GM18951 (cell line): ENCODE results near the gene TMCO2.

Experiments used
- POLR2A ChIP-seq: IDR thresholded peaks from 4 replicates; pipeline ENCODE4 v1.6.1; 2011; ENCODE audit warnings: mild to moderate bottlenecking; ENCODE audit not compliant: insufficient read length, insufficient read depth; ENCODE audit errors: extremely low read depth
- in situ Hi-C: fragments of 300-500 bp; cut with MboI; formaldehyde crosslinking; loops from one replicate; pipeline ENCODE4 v1.12.0; 2022; ENCODE audit warnings: low sequenced_read_pairs, mixed read lengths, inconsistent platforms; ENCODE audit not compliant: unreplicated experiment

The TMCO2 gene

GRCh38 chr1:40244138-40244744 lies 3.5 kb upstream of the TMCO2 start:
- TF ChIP-seq POLR2A = no peak
- in situ Hi-C loops = no loop called here

DNA sequence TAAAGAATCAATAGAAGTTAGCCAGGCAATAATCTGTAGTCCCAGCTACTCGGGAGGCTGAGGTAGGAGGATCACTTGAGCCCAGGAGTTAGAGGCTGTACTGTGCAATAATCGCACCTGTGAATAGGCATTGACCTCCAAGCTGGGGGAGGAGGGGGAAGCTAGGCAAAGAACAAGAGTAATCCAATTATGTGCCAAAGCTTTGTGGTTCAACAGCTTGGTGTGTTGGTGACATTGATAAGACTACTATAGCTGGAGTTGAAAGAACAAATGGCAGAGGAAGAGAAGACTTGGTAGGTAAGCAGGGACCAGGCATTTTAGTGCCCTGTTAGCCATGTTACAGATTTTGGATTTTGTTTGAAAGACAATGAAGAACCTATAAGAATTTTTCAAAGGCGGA lies 2.1 kb upstream of the TMCO2 start:
- TF ChIP-seq POLR2A = no peak
- in situ Hi-C loops = no loop called here

DNA sequence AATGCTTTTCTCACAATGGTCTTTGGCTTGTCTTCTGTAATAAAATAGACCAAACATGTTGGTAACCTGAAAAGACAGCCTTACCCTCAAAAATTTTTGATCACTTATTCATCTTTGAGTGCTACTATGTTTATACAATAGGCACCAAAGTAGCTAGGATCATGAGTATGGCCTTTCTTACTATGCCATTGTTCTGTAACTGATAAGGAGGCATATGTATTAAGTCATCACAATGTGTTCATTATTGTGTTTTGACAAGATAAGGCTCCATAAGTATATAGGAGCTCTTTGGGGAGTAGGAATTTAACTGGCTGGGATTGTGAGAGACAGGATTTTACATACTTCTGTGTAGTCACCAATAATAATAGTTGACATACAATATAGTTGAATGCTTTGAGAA lies 675 bp downstream of the TMCO2 start:
- TF ChIP-seq POLR2A = no peak

GRCh38 chr1:40251456-40251855 lies 3.7 kb downstream of the TMCO2 start:
- TF ChIP-seq POLR2A = no peak
- in situ Hi-C loops = no loop called here

More for the DNA sequence above, 675 bp downstream of the TMCO2 start:
- in situ Hi-C loops = no loop called here

- in situ Hi-C loops = no loop called here
Measured at GRCh38 chr1:40252601-40253000, 4.9 kb downstream of the TMCO2 start.

DNA sequence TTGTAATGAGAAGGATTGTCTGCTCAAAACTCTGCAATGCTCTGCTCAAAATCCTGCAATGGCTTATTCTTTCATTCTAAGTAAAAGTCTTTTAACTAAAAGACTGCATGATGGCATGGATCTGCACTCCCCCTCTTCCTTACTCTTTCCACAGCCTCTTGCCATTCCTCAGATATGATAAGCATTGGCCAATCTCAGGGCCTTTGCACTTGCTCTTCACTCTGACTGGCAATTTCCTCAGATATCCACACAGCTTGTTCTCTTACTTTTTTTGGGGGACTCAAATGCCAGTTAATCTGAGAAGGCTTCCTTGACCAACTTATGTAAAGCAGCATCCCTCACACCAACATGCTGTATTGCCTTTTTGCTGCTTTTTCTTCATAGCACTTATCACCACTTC lies 7.5 kb downstream of the TMCO2 start:
- in situ Hi-C loops = no loop called here
- no peak for TF ChIP-seq POLR2A

More at GRCh38 chr1:40252601-40253000, 4.9 kb downstream of the TMCO2 start:
- no peak for TF ChIP-seq POLR2A

GRCh38 chr1:40256401-40257084 lies 8.8 kb downstream of the TMCO2 start:
- TF ChIP-seq POLR2A = no peak
- in situ Hi-C loops = no loop called here

DNA sequence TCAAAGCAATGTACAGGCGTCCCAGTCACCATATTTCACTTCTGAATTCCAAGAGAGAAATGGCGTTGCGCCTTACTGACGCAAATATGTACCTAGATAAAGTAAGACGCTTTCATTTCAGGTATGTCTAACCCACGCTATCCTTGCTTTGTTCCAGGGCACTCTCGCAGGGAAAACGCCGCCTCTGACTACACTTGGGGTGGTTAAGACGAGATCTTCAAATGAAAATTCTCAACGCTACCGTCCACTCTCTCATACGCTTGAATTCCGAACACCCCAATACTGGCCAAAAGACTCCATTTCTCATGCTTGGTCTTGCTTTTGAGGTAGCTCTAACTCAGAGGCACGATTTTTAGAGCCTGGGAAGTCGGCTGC lies 9.6 kb downstream of the TMCO2 start:
- in situ Hi-C loops = no loop called here
- TF ChIP-seq POLR2A = no peak

DNA sequence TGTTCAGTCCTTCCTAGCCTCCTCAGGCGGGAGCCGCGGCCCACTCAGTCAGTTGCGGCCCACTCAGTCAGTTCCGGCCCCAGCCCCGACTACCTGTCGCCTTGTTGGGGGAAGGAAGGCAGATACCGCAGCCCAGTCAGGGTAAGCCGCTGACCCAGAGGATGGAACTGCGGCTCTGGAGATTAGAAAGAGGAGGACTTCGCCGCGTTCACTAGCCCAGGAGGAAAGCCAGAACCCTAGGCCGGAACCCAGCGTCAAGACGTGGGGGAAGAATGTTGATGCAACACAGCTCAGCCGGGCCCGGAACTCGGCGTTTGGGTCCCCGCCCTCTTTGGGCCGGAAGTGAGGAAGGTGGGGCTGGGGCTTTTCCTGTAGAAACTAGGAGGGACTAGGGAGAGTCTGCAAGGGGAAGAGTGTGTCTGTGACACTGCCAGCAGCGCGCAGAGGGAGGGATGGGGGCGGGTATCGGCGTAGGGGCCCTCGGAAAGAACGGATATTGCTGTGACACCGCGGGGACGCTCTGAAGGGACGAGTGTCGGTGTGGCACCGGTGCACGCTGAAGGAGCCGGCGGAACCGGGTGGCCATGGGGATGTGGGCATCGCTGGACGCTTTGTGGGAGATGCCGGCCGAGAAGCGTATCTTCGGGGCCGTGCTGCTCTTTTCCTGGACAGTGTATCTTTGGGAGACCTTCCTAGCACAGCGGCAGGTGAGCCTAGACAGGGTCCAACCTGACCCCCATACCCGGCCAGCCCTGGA lies 10.1 kb downstream of the TMCO2 start, which contains the start of gene ZMPSTE24:
Gene ZMPSTE24 (plus strand): TSS at position 549 of the 757 bp plus-strand sequence. CDS start 36 bp downstream, at position 585.
- in situ Hi-C loops = no loop called here
- TF ChIP-seq POLR2A = peak; percentile 78

DNA sequence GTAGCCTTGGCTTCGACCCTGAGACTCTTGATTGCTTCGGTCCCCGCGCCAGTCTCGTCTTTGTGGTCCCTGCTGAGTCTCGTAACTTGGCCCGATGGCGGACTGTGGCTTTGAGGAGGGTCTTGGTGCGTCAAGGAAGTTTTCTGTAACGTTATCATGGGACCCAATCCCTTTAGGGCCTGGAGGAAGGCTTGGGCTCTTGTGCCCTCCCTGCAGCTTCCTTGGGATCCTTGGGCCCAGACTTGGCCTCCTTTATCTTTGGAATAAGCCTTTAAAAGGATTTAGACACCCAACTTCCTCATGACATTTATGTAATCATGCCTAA lies 10.7 kb downstream of the TMCO2 start:
- no peak for TF ChIP-seq POLR2A
- in situ Hi-C loops = no loop called here

- in situ Hi-C loops = no loop called here
- no peak for TF ChIP-seq POLR2A
Measured at GRCh38 chr1:40264354-40264781, 16.6 kb downstream of the TMCO2 start.

- in situ Hi-C loops = no loop called here
- TF ChIP-seq POLR2A = no peak
Measured at GRCh38 chr1:40265298-40265697, 17.6 kb downstream of the TMCO2 start.

DNA sequence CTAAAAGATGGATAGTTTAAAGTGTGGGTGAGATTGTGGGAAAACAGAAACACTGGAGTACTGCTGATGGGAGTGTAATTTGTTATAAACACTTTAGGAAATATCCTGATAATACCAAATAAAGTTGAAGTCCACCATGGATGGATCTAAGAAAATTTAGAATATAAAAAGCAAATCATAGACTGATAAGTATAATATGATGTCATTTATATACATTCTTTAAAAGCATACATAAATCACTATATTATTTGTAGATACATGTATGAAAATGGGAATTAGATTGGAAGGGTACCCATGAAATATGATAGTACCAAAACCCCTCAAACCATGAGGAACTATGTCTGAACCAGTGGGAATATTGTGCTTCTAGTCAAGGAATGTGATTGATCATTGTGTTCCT lies 18.2 kb downstream of the TMCO2 start:
- no peak for TF ChIP-seq POLR2A
- in situ Hi-C loops = no loop called here
